NB4 (cell line): ENCODE data around the gene METTL23.

Experiments used
- MYC ChIP-seq: IDR thresholded peaks from 2 replicates; pipeline ENCODE4 v1.6.1; 2011; ENCODE audit warnings: low read depth, low read length
- POLR2A ChIP-seq: IDR thresholded peaks from 2 replicates; pipeline ENCODE4 v1.6.1; 2011; ENCODE audit warnings: mild to moderate bottlenecking; ENCODE audit not compliant: insufficient read length; ENCODE audit errors: extremely low read depth
- TF ChIP-seq, protein P1 (sequence below): IDR thresholded peaks from one replicate; pipeline ENCODE4 v1.5.1; 2012; ENCODE audit warnings: low read depth, low read length
- TF ChIP-seq, protein P2 (sequence below): IDR thresholded peaks from 2 replicates; pipeline ENCODE4 v1.6.1; 2011; ENCODE audit warnings: low read depth, low read length

DNA sequence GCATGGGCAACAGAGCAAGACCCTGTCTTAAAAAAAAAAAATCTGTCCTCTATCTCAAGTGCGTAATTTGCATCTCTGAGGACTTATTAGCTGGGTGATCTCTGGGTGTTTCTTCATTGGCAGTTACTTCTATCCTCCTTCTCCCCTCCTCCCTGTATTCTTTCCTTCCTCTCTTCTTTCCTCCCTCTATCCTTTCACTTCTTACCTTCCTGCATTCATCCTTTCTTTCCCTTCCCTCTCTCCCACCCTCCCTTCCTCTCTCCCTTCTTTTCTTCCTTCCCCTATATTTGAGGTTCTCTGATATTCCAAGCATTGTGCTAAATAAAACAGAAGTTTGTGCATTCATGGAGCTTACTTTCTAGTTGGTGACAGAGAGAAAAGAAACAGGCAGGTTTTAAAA, 22.0 kb downstream of the METTL23 start:
- TF ChIP-seq POLR2A (no peak), MYC (no peak)
- TF ChIP-seq, protein P1, sequence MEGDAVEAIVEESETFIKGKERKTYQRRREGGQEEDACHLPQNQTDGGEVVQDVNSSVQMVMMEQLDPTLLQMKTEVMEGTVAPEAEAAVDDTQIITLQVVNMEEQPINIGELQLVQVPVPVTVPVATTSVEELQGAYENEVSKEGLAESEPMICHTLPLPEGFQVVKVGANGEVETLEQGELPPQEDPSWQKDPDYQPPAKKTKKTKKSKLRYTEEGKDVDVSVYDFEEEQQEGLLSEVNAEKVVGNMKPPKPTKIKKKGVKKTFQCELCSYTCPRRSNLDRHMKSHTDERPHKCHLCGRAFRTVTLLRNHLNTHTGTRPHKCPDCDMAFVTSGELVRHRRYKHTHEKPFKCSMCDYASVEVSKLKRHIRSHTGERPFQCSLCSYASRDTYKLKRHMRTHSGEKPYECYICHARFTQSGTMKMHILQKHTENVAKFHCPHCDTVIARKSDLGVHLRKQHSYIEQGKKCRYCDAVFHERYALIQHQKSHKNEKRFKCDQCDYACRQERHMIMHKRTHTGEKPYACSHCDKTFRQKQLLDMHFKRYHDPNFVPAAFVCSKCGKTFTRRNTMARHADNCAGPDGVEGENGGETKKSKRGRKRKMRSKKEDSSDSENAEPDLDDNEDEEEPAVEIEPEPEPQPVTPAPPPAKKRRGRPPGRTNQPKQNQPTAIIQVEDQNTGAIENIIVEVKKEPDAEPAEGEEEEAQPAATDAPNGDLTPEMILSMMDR, result no peak
- TF ChIP-seq, protein P2, sequence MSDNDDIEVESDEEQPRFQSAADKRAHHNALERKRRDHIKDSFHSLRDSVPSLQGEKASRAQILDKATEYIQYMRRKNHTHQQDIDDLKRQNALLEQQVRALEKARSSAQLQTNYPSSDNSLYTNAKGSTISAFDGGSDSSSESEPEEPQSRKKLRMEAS, result no peak
